Measurements from ENCODE around the gene HOXD8. TPM values are rescaled to one million over a fixed set of nuclear protein-coding genes. Genes with fewer than 3 reads are reported as not detected.

The HOXD8 gene
- total RNA-seq, 1 donor: 0.45 TPM

- no peak for DNase-seq (ENCODE audit: low read depth)
- no peak overlapping the region for H3K4me3 ChIP-seq (ENCODE audit: low read depth, low read length)
- no peak for TF ChIP-seq CTCF (IDR thresholded peaks at IDR 0.05; ENCODE audit: insufficient read depth, low read length)
Observed at GRCh38 chr2:176157499-176158185, 28.1 kb downstream of the HOXD8 start.

- DNase-seq (ENCODE audit: low read depth): no peak
- H3K4me3 ChIP-seq (ENCODE audit: low read depth, low read length): no peak overlapping the region
- TF ChIP-seq CTCF (IDR thresholded peaks at IDR 0.05; ENCODE audit: insufficient read depth, low read length): no peak
Observed at GRCh38 chr2:176158186-176158591, 28.7 kb downstream of the HOXD8 start.

- DNase-seq (ENCODE audit: low read depth): no peak
- no peak overlapping the region for H3K4me3 ChIP-seq (ENCODE audit: low read depth, low read length)
- no peak for TF ChIP-seq CTCF (IDR thresholded peaks at IDR 0.05; ENCODE audit: insufficient read depth, low read length)
Observed at GRCh38 chr2:176158855-176159662, 29.6 kb downstream of the HOXD8 start.

GRCh38 chr2:176159663-176160250 lies 30.3 kb downstream of the HOXD8 start:
- H3K4me3 ChIP-seq (ENCODE audit: low read depth, low read length): no peak overlapping the region
- no peak for TF ChIP-seq CTCF (IDR thresholded peaks at IDR 0.05; ENCODE audit: insufficient read depth, low read length)
- no peak for DNase-seq (ENCODE audit: low read depth)

GRCh38 chr2:176160251-176160985 lies 30.9 kb downstream of the HOXD8 start:
- TF ChIP-seq CTCF (IDR thresholded peaks at IDR 0.05; ENCODE audit: insufficient read depth, low read length): no peak
- DNase-seq (ENCODE audit: low read depth): no peak
- no peak overlapping the region for H3K4me3 ChIP-seq (ENCODE audit: low read depth, low read length)

- no peak overlapping the region for H3K4me3 ChIP-seq (ENCODE audit: low read depth, low read length)
- TF ChIP-seq CTCF (IDR thresholded peaks at IDR 0.05; ENCODE audit: insufficient read depth, low read length): no peak
- DNase-seq (ENCODE audit: low read depth): no peak
Observed at GRCh38 chr2:176160986-176161824, 31.7 kb downstream of the HOXD8 start.

Data from fibroblast of the aortic adventitia (primary cell).